ENCODE results near the gene ZNF445. TPM values are rescaled to one million over a fixed set of nuclear protein-coding genes. Genes with fewer than 3 reads are reported as not detected.

The ZNF445 gene
- total and polyA plus RNA-seq, 9 of the 15 experiments (the other 6 are each of a cell fraction or from before 2014, with no cell fraction given) = 1.2 to 26.9 (median 10.6) TPM

DNA sequence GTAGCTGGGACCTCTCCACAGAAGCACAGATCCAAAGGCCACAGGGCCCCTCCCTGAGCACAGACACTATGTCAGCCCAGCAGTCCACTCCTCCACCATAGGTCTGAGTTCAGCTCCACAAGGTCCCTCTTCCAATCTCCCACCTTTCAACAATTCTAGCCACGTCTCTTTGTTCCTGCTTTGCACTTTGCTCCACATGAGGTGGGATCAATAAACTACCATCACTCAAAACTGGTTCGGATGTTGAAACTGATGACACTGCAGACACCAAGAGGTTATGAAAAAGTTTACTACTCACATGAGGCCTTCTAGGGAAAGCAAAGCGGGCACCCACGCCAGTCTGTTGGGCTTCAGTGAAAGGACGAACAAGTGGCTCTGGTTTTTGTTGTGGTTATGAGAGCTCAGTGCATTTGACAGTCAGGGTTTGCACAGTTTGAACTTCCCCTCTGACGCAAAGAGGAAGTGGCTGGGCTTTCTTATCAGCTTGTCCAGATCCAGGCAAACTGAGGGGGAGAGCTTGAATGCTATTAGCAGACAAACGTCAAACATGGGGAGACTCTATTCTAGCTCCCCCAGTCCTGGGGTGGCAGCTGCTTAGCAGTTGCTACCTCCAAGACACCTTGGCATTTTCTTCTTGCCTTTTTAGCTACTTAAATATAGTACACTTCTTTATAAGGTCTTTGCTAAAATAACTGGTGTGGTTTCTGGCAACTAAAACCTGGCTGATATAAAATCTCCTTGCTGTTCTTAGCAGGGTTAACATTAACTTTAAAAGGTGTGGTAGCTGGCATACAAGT lies 37.8 kb downstream of the ZNF445 start (continued):
- TF ChIP-seq, protein P1, sequence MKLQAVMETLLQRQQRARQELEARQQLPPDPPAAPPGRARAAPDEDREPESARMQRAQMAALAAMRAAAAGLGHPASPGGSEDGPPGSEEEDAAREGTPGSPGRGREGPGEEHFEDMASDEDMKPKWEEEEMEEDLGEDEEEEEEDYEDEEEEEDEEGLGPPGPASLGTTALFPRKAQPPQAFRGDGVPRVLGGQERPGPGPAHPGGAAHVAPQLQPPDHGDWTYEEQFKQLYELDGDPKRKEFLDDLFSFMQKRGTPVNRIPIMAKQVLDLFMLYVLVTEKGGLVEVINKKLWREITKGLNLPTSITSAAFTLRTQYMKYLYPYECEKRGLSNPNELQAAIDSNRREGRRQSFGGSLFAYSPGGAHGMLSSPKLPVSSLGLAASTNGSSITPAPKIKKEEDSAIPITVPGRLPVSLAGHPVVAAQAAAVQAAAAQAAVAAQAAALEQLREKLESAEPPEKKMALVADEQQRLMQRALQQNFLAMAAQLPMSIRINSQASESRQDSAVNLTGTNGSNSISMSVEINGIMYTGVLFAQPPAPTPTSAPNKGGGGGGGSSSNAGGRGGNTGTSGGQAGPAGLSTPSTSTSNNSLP (IDR thresholded peaks at IDR 0.05; ENCODE audit: borderline replicate concordance, low read depth, low read length) = peak; percentile 84; the same call in 1 of the 2 replicates
- TF ChIP-seq NUFIP1 (IDR thresholded peaks at IDR 0.05; ENCODE audit: partially characterized antibody) = peak; percentile 72
- TF ChIP-seq FOXK1 (CRISPR knock-in tag; IDR thresholded peaks at IDR 0.05; ENCODE audit: borderline replicate concordance) = no peak
- TF ChIP-seq KHSRP (IDR thresholded peaks at IDR 0.05) = peak; percentile 80; the same call in 1 of the 2 replicates
- TF ChIP-seq CHD4 (IDR thresholded peaks at IDR 0.05; ENCODE audit: insufficient read depth, insufficient replicate concordance, low read depth, low read length, poor library complexity, severe bottlenecking) = no peak
- no peak for TF ChIP-seq BDP1 (IDR thresholded peaks at IDR 0.05; ENCODE audit: insufficient read depth, insufficient read length)
- peak; percentile 85 for TF ChIP-seq ELF2 (CRISPR knock-in tag; IDR thresholded peaks at IDR 0.05)
- peak; percentile 98 for TF ChIP-seq GATAD2A (IDR thresholded peaks at IDR 0.05)
- no peak for TF ChIP-seq HMG20B (CRISPR knock-in tag; IDR thresholded peaks at IDR 0.05)
- TF ChIP-seq, protein P2, sequence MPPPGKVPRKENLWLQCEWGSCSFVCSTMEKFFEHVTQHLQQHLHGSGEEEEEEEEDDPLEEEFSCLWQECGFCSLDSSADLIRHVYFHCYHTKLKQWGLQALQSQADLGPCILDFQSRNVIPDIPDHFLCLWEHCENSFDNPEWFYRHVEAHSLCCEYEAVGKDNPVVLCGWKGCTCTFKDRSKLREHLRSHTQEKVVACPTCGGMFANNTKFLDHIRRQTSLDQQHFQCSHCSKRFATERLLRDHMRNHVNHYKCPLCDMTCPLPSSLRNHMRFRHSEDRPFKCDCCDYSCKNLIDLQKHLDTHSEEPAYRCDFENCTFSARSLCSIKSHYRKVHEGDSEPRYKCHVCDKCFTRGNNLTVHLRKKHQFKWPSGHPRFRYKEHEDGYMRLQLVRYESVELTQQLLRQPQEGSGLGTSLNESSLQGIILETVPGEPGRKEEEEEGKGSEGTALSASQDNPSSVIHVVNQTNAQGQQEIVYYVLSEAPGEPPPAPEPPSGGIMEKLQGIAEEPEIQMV (tag; conservative IDR thresholded peaks at IDR 0.05; ENCODE audit: low read depth) = no peak
- TF ChIP-seq ZBTB8A (IDR thresholded peaks at IDR 0.05; ENCODE audit: partially characterized antibody) = no peak
- no peak for TF ChIP-seq ZNF830 (CRISPR knock-in tag; IDR thresholded peaks at IDR 0.05)
- no peak for TF ChIP-seq RBM15 (IDR thresholded peaks at IDR 0.05; ENCODE audit: insufficient read depth, low read length)
- peak; percentile 92 for TF ChIP-seq SMARCB1 (IDR thresholded peaks at IDR 0.05; ENCODE audit: insufficient read length, low read depth)
- TF ChIP-seq RFX1 (IDR thresholded peaks at IDR 0.05) = no peak
- TF ChIP-seq POLR3G (IDR thresholded peaks at IDR 0.05; ENCODE audit: extremely low read depth, insufficient read length, insufficient replicate concordance) = no peak
- TF ChIP-seq HDAC8 (tag; IDR thresholded peaks at IDR 0.05) = no peak
- TF ChIP-seq SMAD4 (CRISPR knock-in tag; conservative IDR thresholded peaks at IDR 0.05) = peak; percentile 96
- TF ChIP-seq ATF6 (CRISPR knock-in tag; IDR thresholded peaks at IDR 0.05) = peak; percentile 95
- TF ChIP-seq KLF10 (CRISPR knock-in tag; IDR thresholded peaks at IDR 0.05) = no peak
- peak; percentile 99 for TF ChIP-seq ETV1 (tag; conservative IDR thresholded peaks at IDR 0.05; ENCODE audit: low read depth)
- TF ChIP-seq ZNF124 (CRISPR knock-in tag; IDR thresholded peaks at IDR 0.05) = no peak
- TF ChIP-seq ASH1L (IDR thresholded peaks at IDR 0.05; ENCODE audit: borderline replicate concordance, low read depth, partially characterized antibody) = no peak
- TF ChIP-seq NFIC (IDR thresholded peaks at IDR 0.05) = peak; percentile 87
- peak; percentile 89; the same call in 1 of the 2 replicates for TF ChIP-seq TARDBP (IDR thresholded peaks at IDR 0.05)
- TF ChIP-seq ZNF134 (CRISPR knock-in tag; conservative IDR thresholded peaks at IDR 0.05) = no peak

Data from K562 (cell line).